GM12878 (cell line): ENCODE measurements around the gene FMN2. TPM values are rescaled to one million over a fixed set of nuclear protein-coding genes. Genes with fewer than 3 reads are reported as not detected.

Experiments used
- ATAC-seq: fragments of 200-7000 bp; cut with Tn5 transposase; 3 replicates; pipeline ENCODE4 v1.9.1; 2020; ENCODE audit warnings: mild to moderate bottlenecking, moderate library complexity
- BruUV-seq: library from RNA; stranded (reverse); fragments of 400-500 nt; replicated peaks from 2 replicates; lab custom pipeline; 2021; lab: Mats Ljungman, UMichigan
- CTCF ChIA-PET: fragments of 300-600 bp; sonication (Branson Sonifier 250); formaldehyde crosslinking; extraction: SDS; loops from one replicate; lab custom pipeline; 2021; ENCODE audit warnings: inconsistent platforms; lab: Yijun Ruan, JAX
- POLR2A ChIA-PET: fragments of 350-600 bp; formaldehyde crosslinking; extraction: SDS; loops from one replicate; lab custom pipeline; 2021; ENCODE audit warnings: inconsistent platforms; lab: Charles Lee
- RAD21 ChIA-PET: fragments of 300-600 bp; sonication (Branson Sonifier 250); formaldehyde crosslinking; loops from one replicate; lab custom pipeline; 2023; ENCODE audit warnings: antibody characterized with exemption; ENCODE audit not compliant: unreplicated experiment; lab: Charles Lee
- SMC1A ChIA-PET: fragments of 300-600 bp; sonication (Branson Sonifier 250); formaldehyde crosslinking; loops from one replicate; lab custom pipeline; 2023; ENCODE audit not compliant: unreplicated experiment, uncharacterized antibody; lab: Charles Lee
- DNase-seq: peaks from one replicate; pipeline ENCODE4 v3.0.0-alpha.2; 2011; ENCODE audit warnings: low read depth, low spot score
- FAIRE-seq: peaks from 3 replicates; lab custom pipeline; 2011; peaks lifted over from hg19 to GRCh38; lab: Jason Lieb, UNC
- H2AFZ ChIP-seq: 2 replicates; pipeline ENCODE4 v1.6.0; 2011; ENCODE audit warnings: low read depth, low read length, control low read depth; ENCODE audit not compliant: control insufficient read depth
- H3K27ac ChIP-seq: 2 replicates; pipeline ENCODE4 v1.5.1; 2011; ENCODE audit warnings: control low read depth; ENCODE audit not compliant: control insufficient read depth, insufficient read depth
- H3K27me3 ChIP-seq, 2 experiments: replicated peaks in 1 of 2; 2 replicates each; pipeline versions ENCODE4 v1.6.0 to v1.6.1; 2011; ENCODE audit warnings: low read length in 1 of 2; ENCODE audit not compliant: control insufficient read depth in 2 of 2, insufficient read depth in 2 of 2
- H3K36me3 ChIP-seq, 2 experiments: 2 replicates each; pipeline ENCODE4 v1.5.1; 2011; ENCODE audit warnings: low read length in 1 of 2; ENCODE audit not compliant: control insufficient read depth in 2 of 2, insufficient read depth in 2 of 2
- H3K4me1 ChIP-seq: 2 replicates; pipeline ENCODE4 v1.6.1; 2011; ENCODE audit warnings: mild to moderate bottlenecking, low read length, moderate library complexity, mixed read lengths; ENCODE audit not compliant: control insufficient read depth, insufficient read depth
- H3K4me2 ChIP-seq: 2 replicates; pipeline ENCODE4 v1.6.0; 2011; ENCODE audit warnings: control low read depth; ENCODE audit not compliant: control insufficient read depth, insufficient read depth
- H3K4me3 ChIP-seq: fragments of 200-600 bp; sonication (generic); 2 replicates; pipeline ENCODE4 v1.5.1; 2016
- H3K79me2 ChIP-seq: 2 replicates; pipeline ENCODE4 v1.6.0; 2011; ENCODE audit warnings: low read length; ENCODE audit not compliant: control insufficient read depth, insufficient read depth
- H3K9ac ChIP-seq: 2 replicates; pipeline ENCODE4 v1.8.0; 2011; ENCODE audit warnings: low read length, control low read depth, mixed read lengths; ENCODE audit not compliant: control insufficient read depth, insufficient read depth
- H3K9me3 ChIP-seq: replicated peaks from 3 replicates; pipeline ENCODE4 v1.5.1; 2011; ENCODE audit warnings: mild to moderate bottlenecking, low read length; ENCODE audit not compliant: control insufficient read depth, insufficient read depth
- H4K20me1 ChIP-seq: 2 replicates; pipeline ENCODE4 v1.6.0; 2011; ENCODE audit not compliant: control insufficient read depth, insufficient read depth
- BCL3 ChIP-seq: IDR thresholded peaks from 2 replicates; pipeline ENCODE4 v1.6.1; 2011; ENCODE audit warnings: borderline replicate concordance, low read depth, mild to moderate bottlenecking, moderate library complexity, low read length; ENCODE audit not compliant: insufficient read depth, poor library complexity, severe bottlenecking
- E2F8 ChIP-seq: fragments of 450-650 bp; IDR thresholded peaks from 2 replicates; pipeline ENCODE4 v1.6.1; 2018; ENCODE audit warnings: mild to moderate bottlenecking, low read depth, moderate library complexity; ENCODE audit not compliant: partially characterized antibody
- EED ChIP-seq: sonication (generic); IDR thresholded peaks from 2 replicates; pipeline ENCODE4 v1.6.1; 2016; ENCODE audit warnings: antibody characterized with exemption, low read depth
- ELK1 ChIP-seq: IDR thresholded peaks from 2 replicates; pipeline ENCODE4 v1.6.1; 2012; ENCODE audit warnings: low read depth, low read length, improper control_type of control experiment
- IRF5 ChIP-seq: fragments of 450-650 bp; IDR thresholded peaks from 2 replicates; pipeline ENCODE4 v1.6.1; 2017; ENCODE audit warnings: borderline replicate concordance
- MTA2 ChIP-seq: fragments of 450-650 bp; IDR thresholded peaks from 2 replicates; pipeline ENCODE4 v1.6.1; 2016; ENCODE audit warnings: low read depth, mild to moderate bottlenecking, moderate library complexity
- NFIC ChIP-seq: IDR thresholded peaks from 2 replicates; pipeline ENCODE4 v1.6.1; 2012; ENCODE audit warnings: low read depth, mild to moderate bottlenecking, inconsistent platforms, low read length, moderate library complexity
- NR2C1 ChIP-seq: fragments of 450-650 bp; IDR thresholded peaks from 2 replicates; pipeline ENCODE4 v1.6.1; 2017; ENCODE audit warnings: antibody characterized with exemption, mild to moderate bottlenecking, moderate library complexity
- RAD51 ChIP-seq: fragments of 450-650 bp; IDR thresholded peaks from 2 replicates; pipeline ENCODE4 v1.6.1; 2016; ENCODE audit warnings: moderate library complexity, mild to moderate bottlenecking, inconsistent platforms
- RB1 ChIP-seq: fragments of 450-650 bp; formaldehyde crosslinking; IDR thresholded peaks from 2 replicates; pipeline ENCODE4 v1.6.1; 2017; ENCODE audit warnings: mild to moderate bottlenecking, borderline replicate concordance
- SIN3A ChIP-seq: IDR thresholded peaks from 2 replicates; pipeline ENCODE4 v1.6.1; 2012; ENCODE audit warnings: low read depth, low read length, improper control_type of control experiment
- SP1 ChIP-seq: IDR thresholded peaks from one replicate; pipeline ENCODE4 v1.6.1; 2011; ENCODE audit warnings: low read depth, low read length
- STAT3 ChIP-seq: IDR thresholded peaks from 2 replicates; pipeline ENCODE4 v1.6.1; 2011; ENCODE audit warnings: low read depth, low read length, improper control_type of control experiment
- ZBED1 ChIP-seq: IDR thresholded peaks from 2 replicates; pipeline ENCODE4 v1.6.1; 2016; ENCODE audit warnings: borderline replicate concordance
- ZNF207 ChIP-seq: fragments of 450-650 bp; IDR thresholded peaks from 2 replicates; pipeline ENCODE4 v1.6.1; 2014; ENCODE audit warnings: antibody characterized with exemption, mild to moderate bottlenecking, borderline replicate concordance
- ZNF24 ChIP-seq: fragments of 450-650 bp; IDR thresholded peaks from 2 replicates; pipeline ENCODE4 v1.6.1; 2017; ENCODE audit warnings: antibody characterized with exemption, mild to moderate bottlenecking
- ZNF384 ChIP-seq: IDR thresholded peaks from 2 replicates; pipeline ENCODE4 v1.6.1; 2012; ENCODE audit warnings: low read depth, mild to moderate bottlenecking, low read length, improper control_type of control experiment, borderline replicate concordance
- WGBS: methylation state at CpG from one replicate; pipeline ENCODE4 v1.1.6; 2016; ENCODE audit warnings: low lambda C conversion rate; ENCODE audit not compliant: insufficient replicate concordance, insufficient coverage; ENCODE audit errors: missing lambda C conversion rate; 5-methylcytosine and 5-hydroxymethylcytosine counted together
- in situ Hi-C: fragments of 300-500 bp; cut with MboI; formaldehyde crosslinking; loops from 9 replicates; pipeline ENCODE4 v1.14.3; 2018; ENCODE audit warnings: mixed read lengths
- intact Hi-C: fragments of 100-400 bp; cut with micrococcal nuclease; formaldehyde crosslinking; loops from one replicate; pipeline ENCODE4 v1.14.2; 2022; ENCODE audit not compliant: unreplicated experiment
- polyA plus RNA-seq, 11 experiments: library from polyadenylated mRNA; depleted of rRNA in 4 of 11; unstranded in 6 of 11; stranded (reverse) in 5 of 11; fragments of >200 nt; fragmentation: Nextera tagmentation in 4 of 11; fragmentation: Illumina TruSeq in 1 of 11; extraction: Ambion mirVana in 4 of 11; extraction: Trizol in 1 of 11; gene quantifications; 1 replicate in 1 of 11; 2 replicates in 10 of 11; pipeline versions ENCODE4 v1.2.1 to v1.2.3, GENCODE V29; 2011 to 2016; ENCODE audit warnings: inconsistent platforms in 2 of 11, missing spikeins in 2 of 11, low read depth in 1 of 11
- total RNA-seq, 4 experiments: library from RNA; depleted of rRNA in 3 of 4; stranded (reverse); fragments of >200 nt in 3 of 4; fragmentation: Illumina TruSeq in 1 of 4; extraction: Trizol in 1 of 4; gene quantifications; 2 replicates each; pipeline versions ENCODE4 v1.2.1 to v1.2.3, GENCODE V29; 2013 to 2021
- TF ChIP-seq, protein P1 (sequence below): IDR thresholded peaks from 2 replicates; pipeline ENCODE4 v1.6.1; 2011; ENCODE audit warnings: mild to moderate bottlenecking, low read depth, low read length, moderate library complexity; ENCODE audit not compliant: insufficient replicate concordance

FMN2 gene
- total and polyA plus RNA-seq, 10 of the 15 experiments (the other 5 are each of a cell fraction or from before 2014, with no cell fraction given) = 0.60 TPM; not detected in 9

DNA sequence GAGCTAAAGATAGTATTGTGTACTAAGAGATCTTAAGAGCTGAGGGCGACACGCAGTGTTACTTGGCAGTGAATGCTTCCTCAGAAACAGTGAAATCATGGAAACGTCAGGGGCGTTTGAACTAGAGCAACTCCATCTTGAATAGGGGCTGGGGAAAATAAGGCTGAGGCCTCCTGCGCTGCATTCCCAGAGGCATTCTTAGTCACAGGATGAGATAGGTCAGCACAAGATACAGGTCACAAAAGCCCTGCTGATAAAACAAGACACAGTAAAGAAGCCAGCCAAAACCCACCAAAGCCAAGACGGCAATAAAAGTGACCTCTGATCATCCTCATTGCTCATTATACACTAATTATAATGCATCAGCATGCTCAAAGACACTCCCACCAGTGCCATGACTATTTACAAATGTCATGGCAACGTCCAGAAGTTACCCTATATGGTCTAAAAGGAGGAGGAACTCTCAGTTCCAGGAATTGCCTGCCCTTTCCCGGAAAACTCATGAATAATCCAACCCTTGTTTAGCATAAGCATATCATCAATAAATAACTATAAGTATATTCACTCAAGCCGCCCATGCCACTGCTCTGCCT, 37.5 kb upstream of the FMN2 start:
- no peak for FAIRE-seq
- no peak overlapping the region for H3K4me2 ChIP-seq
- no peak for DNase-seq
- no peak overlapping the region for H3K4me3 ChIP-seq
- H3K9me3 ChIP-seq = no peaks in the 10 kb centered on the region
- H3K27me3 ChIP-seq = no peaks in the 10 kb centered on the region
- ATAC-seq = no peak
- H3K27ac ChIP-seq = no peak overlapping the region
- ChIA-PET RAD21 (no interaction called here), POLR2A (no interaction called here), SMC1A (no interaction called here), CTCF (no interaction called here)
- no TSS peak for BruUV-seq
- H4K20me1 ChIP-seq = no peaks in the 10 kb centered on the region
- 40% methylated on average over 9 of the region's 9 CpGs for WGBS
- H2AFZ ChIP-seq = no peak overlapping the region
- H3K36me3 ChIP-seq = no peaks in the 10 kb centered on the region
- in situ Hi-C loops = no loop called here
- no peak overlapping the region for H3K9ac ChIP-seq
- intact Hi-C loops = no loop called here
- H3K4me1 ChIP-seq = no peaks in the 10 kb centered on the region
- H3K79me2 ChIP-seq = no peaks in the 10 kb centered on the region
- no peak for TF ChIP-seq ZNF207
- TF ChIP-seq, protein P1, sequence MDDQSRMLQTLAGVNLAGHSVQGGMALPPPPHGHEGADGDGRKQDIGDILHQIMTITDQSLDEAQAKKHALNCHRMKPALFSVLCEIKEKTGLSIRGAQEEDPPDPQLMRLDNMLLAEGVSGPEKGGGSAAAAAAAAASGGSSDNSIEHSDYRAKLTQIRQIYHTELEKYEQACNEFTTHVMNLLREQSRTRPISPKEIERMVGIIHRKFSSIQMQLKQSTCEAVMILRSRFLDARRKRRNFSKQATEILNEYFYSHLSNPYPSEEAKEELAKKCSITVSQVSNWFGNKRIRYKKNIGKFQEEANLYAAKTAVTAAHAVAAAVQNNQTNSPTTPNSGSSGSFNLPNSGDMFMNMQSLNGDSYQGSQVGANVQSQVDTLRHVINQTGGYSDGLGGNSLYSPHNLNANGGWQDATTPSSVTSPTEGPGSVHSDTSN = no peak
- no peak for TF ChIP-seq EED
- TF ChIP-seq ZNF384 = no peak
- no peak for TF ChIP-seq ZNF24
- TF ChIP-seq IRF5 = no peak
- no peak for TF ChIP-seq E2F8
- no peak for TF ChIP-seq RB1
- no peak for TF ChIP-seq BCL3
- TF ChIP-seq RAD51 = no peak
- TF ChIP-seq SIN3A = no peak
- no peak for TF ChIP-seq MTA2
- no peak for TF ChIP-seq SP1
- no peak for TF ChIP-seq NR2C1
- no peak for TF ChIP-seq NFIC
- TF ChIP-seq ZBED1 = no peak
- no peak for TF ChIP-seq STAT3
- no peak for TF ChIP-seq ELK1
